ENCODE data around the gene SLC7A11. TPM values are rescaled to one million over a fixed set of nuclear protein-coding genes. Genes with fewer than 3 reads are reported as not detected.

SLC7A11 gene
- total and polyA plus RNA-seq, 2 of the 4 experiments (the other 2 are of a cell fraction), result 8.3 to 24.7 TPM

DNA sequence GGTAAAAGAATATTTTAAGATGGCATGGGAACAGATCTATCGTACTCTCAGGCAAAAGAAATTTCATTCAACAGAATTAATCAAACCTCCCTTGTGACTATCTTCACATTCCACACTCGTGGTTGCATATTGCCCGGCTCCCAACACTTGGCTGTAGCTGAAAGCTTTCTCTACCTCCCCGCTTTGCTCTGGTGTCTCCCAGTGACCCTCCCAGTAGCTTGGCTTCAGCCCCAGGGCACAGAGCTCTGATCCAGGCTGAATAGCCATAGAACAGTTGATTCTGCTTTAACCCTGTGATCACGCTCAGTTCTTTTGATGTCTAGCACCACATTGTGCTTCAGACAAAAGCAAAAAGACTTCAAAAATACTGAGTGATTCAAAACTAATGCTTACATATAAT lies 24.6 kb downstream of the SLC7A11 start:
- Histone ChIP-seq H3K18ac (ENCODE audit: low read depth, low read length) (peak overlapping the region; percentile 12; the same call in 1 of the 2 replicates), H2BK5ac (ENCODE audit: low read depth, low read length, poor library complexity, severe bottlenecking) (no peak overlapping the region), H3K4me2 (ENCODE audit: low read depth, low read length) (no peak overlapping the region), H2BK20ac (ENCODE audit: low read depth, low read length) (0 out of 2 replicates have a peak overlapping the region, but pooled peaks have one; percentile 1), H3K27ac (ENCODE audit: insufficient read depth, low read length) (0 out of 2 replicates have a peak overlapping the region, but pooled peaks have one; percentile 20), H3K4me1 (ENCODE audit: control insufficient read depth, insufficient read depth, low read length) (peaks cover 4% of the 10 kb centered on the region), H3K9me3 (ENCODE audit: control insufficient read depth, insufficient read depth, low read length) (no peaks in the 10 kb centered on the region), H2AK9ac (replicated peaks; ENCODE audit: low read depth, low read length, poor library complexity) (no peak overlapping the region), H2AFZ (replicated peaks; ENCODE audit: low read length, poor library complexity) (no peak overlapping the region), H3K9ac (ENCODE audit: low read depth, low read length) (no peak overlapping the region), H2BK15ac (ENCODE audit: low read depth, low read length) (no peak overlapping the region), H3K9me1 (ENCODE audit: insufficient read depth, low read length) (peaks cover 7% of the 10 kb centered on the region; the same call in 1 of the 2 replicates), H3K36me3 (ENCODE audit: control insufficient read depth, insufficient read depth, low read length) (peaks cover 23% of the 10 kb centered on the region), H3K27me3 (ENCODE audit: control insufficient read depth, insufficient read depth, low read length) (no peaks in the 10 kb centered on the region), H3K4ac (ENCODE audit: low read depth, low read length) (peak overlapping the region; percentile 50; the same call in 1 of the 2 replicates), H3K79me1 (ENCODE audit: low read depth in 1 of 2, low read length in 2 of 2) (peaks cover 13 to 26% of the 10 kb centered on the region in 2 experiments), H4K20me1 (ENCODE audit: insufficient read depth, low read length) (no peaks in the 10 kb centered on the region), H3K14ac (replicated peaks; ENCODE audit: low read depth, low read length) (no peak overlapping the region), H3K4me3 (ENCODE audit: insufficient read depth, low read depth, low read length) (no peak overlapping the region), H2AK5ac (ENCODE audit: low read depth, low read length) (0 out of 2 replicates have a peak overlapping the region, but pooled peaks have one; percentile 20), H3K56ac (ENCODE audit: extremely low read depth, insufficient read depth, low read length) (no peak overlapping the region), H4K5ac (ENCODE audit: low read depth, low read length) (peak overlapping the region; percentile 75; the same call in 1 of the 2 replicates), H4K91ac (ENCODE audit: insufficient read depth, low read depth, low read length) (peak overlapping the region; percentile 32; the same call in 1 of the 2 replicates), H4K8ac (ENCODE audit: low read depth in 2 of 2, low read length in 2 of 2) (no peak overlapping the region), H2BK120ac (ENCODE audit: low read depth, low read length) (0 out of 2 replicates have a peak overlapping the region, but pooled peaks have one; percentile 2), H3K23ac (ENCODE audit: low read depth, low read length) (no peak overlapping the region)
- DNase-seq (no peak), ATAC-seq (ENCODE audit: low read depth) (no peak)
- TF ChIP-seq FOS (IDR thresholded peaks at IDR 0.05; ENCODE audit: low read depth, low read length) (no peak), NFE2L2 (IDR thresholded peaks at IDR 0.05; ENCODE audit: low read depth, low read length) (no peak), CHD1 (IDR thresholded peaks at IDR 0.05; ENCODE audit: low read depth, low read length) (no peak), RAD21 (IDR thresholded peaks at IDR 0.05; ENCODE audit: low read length) (no peak), MAZ (IDR thresholded peaks at IDR 0.05; ENCODE audit: borderline replicate concordance, low read depth, low read length) (no peak), RCOR1 (IDR thresholded peaks at IDR 0.05; ENCODE audit: insufficient replicate concordance, low read length) (no peak), CEBPB (IDR thresholded peaks at IDR 0.05; ENCODE audit: low read depth, low read length) (no peak), BHLHE40 (IDR thresholded peaks at IDR 0.05; ENCODE audit: low read depth, low read length) (no peak), SMC3 (IDR thresholded peaks at IDR 0.05; ENCODE audit: low read depth, low read length) (no peak), MAFK (IDR thresholded peaks at IDR 0.05; ENCODE audit: low read depth, low read length) (no peak), RFX5 (IDR thresholded peaks at IDR 0.05; ENCODE audit: low read depth, low read length) (no peak), MXI1 (IDR thresholded peaks at IDR 0.05; ENCODE audit: borderline replicate concordance, low read depth, low read length) (no peak), POLR2A (IDR thresholded peaks at IDR 0.05; ENCODE audit: low read depth, low read length) (no peak)
- TF ChIP-seq, protein P1, sequence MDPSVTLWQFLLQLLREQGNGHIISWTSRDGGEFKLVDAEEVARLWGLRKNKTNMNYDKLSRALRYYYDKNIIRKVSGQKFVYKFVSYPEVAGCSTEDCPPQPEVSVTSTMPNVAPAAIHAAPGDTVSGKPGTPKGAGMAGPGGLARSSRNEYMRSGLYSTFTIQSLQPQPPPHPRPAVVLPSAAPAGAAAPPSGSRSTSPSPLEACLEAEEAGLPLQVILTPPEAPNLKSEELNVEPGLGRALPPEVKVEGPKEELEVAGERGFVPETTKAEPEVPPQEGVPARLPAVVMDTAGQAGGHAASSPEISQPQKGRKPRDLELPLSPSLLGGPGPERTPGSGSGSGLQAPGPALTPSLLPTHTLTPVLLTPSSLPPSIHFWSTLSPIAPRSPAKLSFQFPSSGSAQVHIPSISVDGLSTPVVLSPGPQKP (IDR thresholded peaks at IDR 0.05; ENCODE audit: borderline replicate concordance, low read depth, low read length), result no peak
- TF ChIP-seq, protein P2, sequence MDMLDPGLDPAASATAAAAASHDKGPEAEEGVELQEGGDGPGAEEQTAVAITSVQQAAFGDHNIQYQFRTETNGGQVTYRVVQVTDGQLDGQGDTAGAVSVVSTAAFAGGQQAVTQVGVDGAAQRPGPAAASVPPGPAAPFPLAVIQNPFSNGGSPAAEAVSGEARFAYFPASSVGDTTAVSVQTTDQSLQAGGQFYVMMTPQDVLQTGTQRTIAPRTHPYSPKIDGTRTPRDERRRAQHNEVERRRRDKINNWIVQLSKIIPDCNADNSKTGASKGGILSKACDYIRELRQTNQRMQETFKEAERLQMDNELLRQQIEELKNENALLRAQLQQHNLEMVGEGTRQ (IDR thresholded peaks at IDR 0.05; ENCODE audit: low read depth, low read length), result no peak
- TF ChIP-seq, protein P3, sequence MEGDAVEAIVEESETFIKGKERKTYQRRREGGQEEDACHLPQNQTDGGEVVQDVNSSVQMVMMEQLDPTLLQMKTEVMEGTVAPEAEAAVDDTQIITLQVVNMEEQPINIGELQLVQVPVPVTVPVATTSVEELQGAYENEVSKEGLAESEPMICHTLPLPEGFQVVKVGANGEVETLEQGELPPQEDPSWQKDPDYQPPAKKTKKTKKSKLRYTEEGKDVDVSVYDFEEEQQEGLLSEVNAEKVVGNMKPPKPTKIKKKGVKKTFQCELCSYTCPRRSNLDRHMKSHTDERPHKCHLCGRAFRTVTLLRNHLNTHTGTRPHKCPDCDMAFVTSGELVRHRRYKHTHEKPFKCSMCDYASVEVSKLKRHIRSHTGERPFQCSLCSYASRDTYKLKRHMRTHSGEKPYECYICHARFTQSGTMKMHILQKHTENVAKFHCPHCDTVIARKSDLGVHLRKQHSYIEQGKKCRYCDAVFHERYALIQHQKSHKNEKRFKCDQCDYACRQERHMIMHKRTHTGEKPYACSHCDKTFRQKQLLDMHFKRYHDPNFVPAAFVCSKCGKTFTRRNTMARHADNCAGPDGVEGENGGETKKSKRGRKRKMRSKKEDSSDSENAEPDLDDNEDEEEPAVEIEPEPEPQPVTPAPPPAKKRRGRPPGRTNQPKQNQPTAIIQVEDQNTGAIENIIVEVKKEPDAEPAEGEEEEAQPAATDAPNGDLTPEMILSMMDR (conservative IDR thresholded peaks at IDR 0.05; ENCODE audit: low read depth, low read length), result no peak
- ChIA-PET CTCF (no interaction called here), POLR2A (ENCODE audit: unreplicated experiment) (no interaction called here)
- dilution Hi-C loops (cut with HindIII; ENCODE audit: low sequenced_read_pairs, unreplicated experiment), result no loop called here
- in situ Hi-C loops (cut with MboI; ENCODE audit: low sequenced_read_pairs), result loop anchor here (25.0 kb wide), 1 partner anchor 645 kb away; no protein-coding TSS in a partner anchor
- intact Hi-C loops (cut with micrococcal nuclease), result no loop called here
- BruUV-seq (replicated peaks), result no TSS peak
- 100% methylated on average over 2 of the region's 5 CpGs; no CpG with 5 or more reads in 1 of the 2 experiments for WGBS, 2 experiments (ENCODE audit: extremely low coverage in 2 of 2, insufficient read length in 1 of 2)

All from IMR-90 (cell line).